ENCODE measurements around the gene ASTN2. TPM values are rescaled to one million over a fixed set of nuclear protein-coding genes. Genes with fewer than 3 reads are reported as not detected.

ASTN2 gene
- polyA plus RNA-seq, 2 of the 4 experiments (the other 2 are of a cell fraction): 5.8 to 11.6 TPM

GRCh38 chr9:116479967-116480366, 934.9 kb downstream of the ASTN2 start:
- TF ChIP-seq MAZ (IDR thresholded peaks at IDR 0.05; ENCODE audit: borderline replicate concordance, low read depth, low read length) (no peak), NPAS2 (CRISPR knock-in tag; IDR thresholded peaks at IDR 0.05; ENCODE audit: borderline replicate concordance) (no peak), NR3C1 (IDR thresholded peaks at IDR 0.05) (no peak), TP53 (CRISPR knock-in tag; IDR thresholded peaks at IDR 0.05) (no peak), EP300 (IDR thresholded peaks at IDR 0.05) (no peak), NFE2L2 (conservative IDR thresholded peaks at IDR 0.05; ENCODE audit: low read length) (no peak), CBX2 (IDR thresholded peaks at IDR 0.05; ENCODE audit: borderline replicate concordance, low read depth) (no peak), FOSB (CRISPR knock-in tag; IDR thresholded peaks at IDR 0.05) (no peak)
- TF ChIP-seq, protein P1, sequence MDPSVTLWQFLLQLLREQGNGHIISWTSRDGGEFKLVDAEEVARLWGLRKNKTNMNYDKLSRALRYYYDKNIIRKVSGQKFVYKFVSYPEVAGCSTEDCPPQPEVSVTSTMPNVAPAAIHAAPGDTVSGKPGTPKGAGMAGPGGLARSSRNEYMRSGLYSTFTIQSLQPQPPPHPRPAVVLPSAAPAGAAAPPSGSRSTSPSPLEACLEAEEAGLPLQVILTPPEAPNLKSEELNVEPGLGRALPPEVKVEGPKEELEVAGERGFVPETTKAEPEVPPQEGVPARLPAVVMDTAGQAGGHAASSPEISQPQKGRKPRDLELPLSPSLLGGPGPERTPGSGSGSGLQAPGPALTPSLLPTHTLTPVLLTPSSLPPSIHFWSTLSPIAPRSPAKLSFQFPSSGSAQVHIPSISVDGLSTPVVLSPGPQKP (IDR thresholded peaks at IDR 0.05; ENCODE audit: low read depth, low read length): no peak
- POLR2A ChIA-PET: no interaction called here
- Histone ChIP-seq H3K4me2 (no peak overlapping the region), H3K9me3 (no peaks in the 10 kb centered on the region), H3K27ac (no peak overlapping the region), H3K4me3 (no peak overlapping the region), H3K4me1 (0 out of 3 replicates have a peak, but pooled peaks cover 3% of the 10 kb centered on the region)
- no peak for ATAC-seq
- no peak for FAIRE-seq
- DNase-seq (ENCODE audit: low read depth in 1 of 2, low spot score in 1 of 2): no peak
- CTCF ChIA-PET: interaction anchor here (0.9 kb wide), 1 partner anchor 8 kb away, joined by 3 read pairs; no protein-coding TSS in a partner anchor

DNA sequence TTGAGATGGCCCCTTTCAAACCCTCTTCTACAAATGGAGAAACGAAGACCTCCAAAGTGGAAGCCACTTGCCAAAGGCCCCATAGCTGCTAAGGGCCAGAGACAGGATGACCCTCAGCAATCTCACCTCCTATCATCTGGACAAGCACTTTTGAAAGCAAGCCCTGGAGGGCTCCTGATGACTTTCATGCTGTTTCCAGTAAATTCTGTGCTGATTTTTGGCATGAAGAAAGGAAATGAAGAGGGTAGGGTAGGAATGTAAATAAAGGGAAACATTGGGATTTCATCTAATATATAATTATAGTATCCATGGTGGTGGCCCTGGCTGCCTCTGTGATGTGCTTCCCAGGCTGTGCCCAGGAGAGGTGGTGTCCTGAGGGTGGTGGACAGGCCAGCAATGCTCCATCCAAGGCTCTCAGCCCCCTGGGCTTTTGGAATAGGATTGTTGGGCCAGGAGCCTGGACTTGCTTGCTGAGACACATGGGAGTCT, 935.8 kb downstream of the ASTN2 start:
- no peak overlapping the region for H3K4me2 ChIP-seq
- FAIRE-seq: no peak
- ChIA-PET CTCF (interaction anchor here (0.9 kb wide), 1 partner anchor 8 kb away, joined by 3 read pairs; no protein-coding TSS in a partner anchor), POLR2A (no interaction called here)
- no peak for ATAC-seq
- H3K4me1 ChIP-seq: 0 out of 3 replicates have a peak, but pooled peaks cover 3% of the 10 kb centered on the region
- H3K9me3 ChIP-seq: no peaks in the 10 kb centered on the region
- DNase-seq (ENCODE audit: low read depth in 1 of 2, low spot score in 1 of 2): no peak
- TF ChIP-seq CEBPB (IDR thresholded peaks at IDR 0.05) (no peak), JUNB (IDR thresholded peaks at IDR 0.05) (no peak), BHLHE40 (IDR thresholded peaks at IDR 0.05; ENCODE audit: low read depth, low read length) (no peak), HMGXB4 (CRISPR knock-in tag; IDR thresholded peaks at IDR 0.05; ENCODE audit: borderline replicate concordance) (no peak), CBX2 (IDR thresholded peaks at IDR 0.05; ENCODE audit: borderline replicate concordance, low read depth) (no peak), MAZ (IDR thresholded peaks at IDR 0.05; ENCODE audit: borderline replicate concordance, low read depth, low read length) (no peak), RCOR1 (IDR thresholded peaks at IDR 0.05; ENCODE audit: low read depth, low read length) (no peak), GATA3 (IDR thresholded peaks at IDR 0.05; ENCODE audit: borderline replicate concordance) (no peak), HEYL (CRISPR knock-in tag; IDR thresholded peaks at IDR 0.05) (no peak), EHMT2 (IDR thresholded peaks at IDR 0.05; ENCODE audit: low read depth) (no peak), CBX8 (IDR thresholded peaks at IDR 0.05) (no peak), HOXB13 (CRISPR knock-in tag; IDR thresholded peaks at IDR 0.05; ENCODE audit: low read depth) (no peak), SMC3 (IDR thresholded peaks at IDR 0.05) (no peak), KDM1A (IDR thresholded peaks at IDR 0.05; ENCODE audit: low read depth) (no peak), NPAS2 (CRISPR knock-in tag; IDR thresholded peaks at IDR 0.05; ENCODE audit: borderline replicate concordance) (no peak), TP53 (CRISPR knock-in tag; IDR thresholded peaks at IDR 0.05) (no peak), RAD21 (conservative IDR thresholded peaks at IDR 0.05 in 1 of 2, IDR thresholded peaks at IDR 0.05 in 1 of 2) (no peak)
- TF ChIP-seq, protein P2, sequence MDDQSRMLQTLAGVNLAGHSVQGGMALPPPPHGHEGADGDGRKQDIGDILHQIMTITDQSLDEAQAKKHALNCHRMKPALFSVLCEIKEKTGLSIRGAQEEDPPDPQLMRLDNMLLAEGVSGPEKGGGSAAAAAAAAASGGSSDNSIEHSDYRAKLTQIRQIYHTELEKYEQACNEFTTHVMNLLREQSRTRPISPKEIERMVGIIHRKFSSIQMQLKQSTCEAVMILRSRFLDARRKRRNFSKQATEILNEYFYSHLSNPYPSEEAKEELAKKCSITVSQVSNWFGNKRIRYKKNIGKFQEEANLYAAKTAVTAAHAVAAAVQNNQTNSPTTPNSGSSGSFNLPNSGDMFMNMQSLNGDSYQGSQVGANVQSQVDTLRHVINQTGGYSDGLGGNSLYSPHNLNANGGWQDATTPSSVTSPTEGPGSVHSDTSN (IDR thresholded peaks at IDR 0.05): no peak
- TF ChIP-seq, protein P3, sequence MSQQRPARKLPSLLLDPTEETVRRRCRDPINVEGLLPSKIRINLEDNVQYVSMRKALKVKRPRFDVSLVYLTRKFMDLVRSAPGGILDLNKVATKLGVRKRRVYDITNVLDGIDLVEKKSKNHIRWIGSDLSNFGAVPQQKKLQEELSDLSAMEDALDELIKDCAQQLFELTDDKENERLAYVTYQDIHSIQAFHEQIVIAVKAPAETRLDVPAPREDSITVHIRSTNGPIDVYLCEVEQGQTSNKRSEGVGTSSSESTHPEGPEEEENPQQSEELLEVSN (IDR thresholded peaks at IDR 0.05; ENCODE audit: borderline replicate concordance, low read depth): no peak
- 100% methylated on average over 1 of the region's 1 CpG for WGBS (ENCODE audit: missing lambda C conversion rate)
- no peak overlapping the region for H3K4me3 ChIP-seq
- H3K27ac ChIP-seq: no peak overlapping the region
